ENCODE data around the gene CHPT1. TPM values are rescaled to one million over a fixed set of nuclear protein-coding genes. Genes with fewer than 3 reads are reported as not detected.
A peak's percentile ranks its signal among the peaks of the same experiment; 100 is the strongest.

The CHPT1 gene
- 132 TPM for total RNA-seq
- long read RNA-seq, transcript CHPT1-201 (9 exons, 1,585 nt) = major isoform, 309 of 417 reads
- long read RNA-seq, transcript CHPT1-205 (8 exons, 2,001 nt) = minor isoform, 34 of 417 reads
- long read RNA-seq, partial matches to known transcripts = 7 of 417 reads
- long read RNA-seq, other reads (novel, unspliced or antisense) = 67 of 417 reads

GRCh38 chr12:101697197-101697929 lies at the start of gene CHPT1:
CHPT1 (plus strand) TSS chr12:101697640; CDS start chr12:101697862, 222 bp downstream.
- Histone ChIP-seq H3K27ac (replicated peaks) (peak within 1 kb of the TSS; percentile 99), H3K4me1 (peaks cover 67% of the 10 kb centered on the region), H3K36me3 (no peaks in the 10 kb centered on the region), H3K9me3 (replicated peaks) (no peaks in the 10 kb centered on the region), H3K27me3 (ENCODE audit: low read depth) (no peaks in the 10 kb centered on the region), H3K4me3 (peak within 1 kb of the TSS; percentile 89)
- DNase-seq = peak; percentile 84
- intact Hi-C loops (cut with micrococcal nuclease) = no loop called here
- no peak for TF ChIP-seq CTCF (IDR thresholded peaks at IDR 0.05; ENCODE audit: borderline replicate concordance)

- Histone ChIP-seq H3K4me1 (no peaks in the 10 kb centered on the region), H3K27me3 (ENCODE audit: low read depth) (peaks cover 22% of the 10 kb centered on the region), H3K36me3 (no peaks in the 10 kb centered on the region), H3K4me3 (no peak overlapping the region), H3K9me3 (replicated peaks) (no peaks in the 10 kb centered on the region), H3K27ac (replicated peaks) (no peak overlapping the region)
- no peak for TF ChIP-seq CTCF (IDR thresholded peaks at IDR 0.05; ENCODE audit: borderline replicate concordance)
- intact Hi-C loops (cut with micrococcal nuclease) = no loop called here
- DNase-seq = no peak
Observed at GRCh38 chr12:101647711-101648110, 49.7 kb upstream of the CHPT1 start.

GRCh38 chr12:101648195-101648594 lies 49.2 kb upstream of the CHPT1 start:
- no peaks in the 10 kb centered on the region for H3K36me3 ChIP-seq
- no peaks in the 10 kb centered on the region for H3K4me1 ChIP-seq
- intact Hi-C loops (cut with micrococcal nuclease) = no loop called here
- TF ChIP-seq CTCF (IDR thresholded peaks at IDR 0.05; ENCODE audit: borderline replicate concordance) = no peak
- no peaks in the 10 kb centered on the region for H3K9me3 ChIP-seq (replicated peaks)
- no peak for DNase-seq
- H3K27ac ChIP-seq (replicated peaks) = no peak overlapping the region
- no peak overlapping the region for H3K4me3 ChIP-seq
- peaks cover 18% of the 10 kb centered on the region for H3K27me3 ChIP-seq (ENCODE audit: low read depth)

GRCh38 chr12:101650346-101651117 lies 46.9 kb upstream of the CHPT1 start:
- H3K4me1 ChIP-seq = no peaks in the 10 kb centered on the region
- no peak for DNase-seq
- no peaks in the 10 kb centered on the region for H3K36me3 ChIP-seq
- intact Hi-C loops (cut with micrococcal nuclease) = no loop called here
- no peak for TF ChIP-seq CTCF (IDR thresholded peaks at IDR 0.05; ENCODE audit: borderline replicate concordance)
- no peak overlapping the region for H3K4me3 ChIP-seq
- no peaks in the 10 kb centered on the region for H3K9me3 ChIP-seq (replicated peaks)
- no peak overlapping the region for H3K27ac ChIP-seq (replicated peaks)
- H3K27me3 ChIP-seq (ENCODE audit: low read depth) = peaks cover 13% of the 10 kb centered on the region

- DNase-seq = no peak
- TF ChIP-seq CTCF (IDR thresholded peaks at IDR 0.05; ENCODE audit: borderline replicate concordance) = no peak
- H3K4me1 ChIP-seq = no peaks in the 10 kb centered on the region
- H3K4me3 ChIP-seq = no peak overlapping the region
- H3K27me3 ChIP-seq (ENCODE audit: low read depth) = peaks cover 13% of the 10 kb centered on the region
- no peak overlapping the region for H3K27ac ChIP-seq (replicated peaks)
- intact Hi-C loops (cut with micrococcal nuclease) = no loop called here
- no peaks in the 10 kb centered on the region for H3K36me3 ChIP-seq
- H3K9me3 ChIP-seq (replicated peaks) = no peaks in the 10 kb centered on the region
Observed at GRCh38 chr12:101653030-101653429, 44.4 kb upstream of the CHPT1 start.

Measured in left ventricle myocardium inferior (tissue), 1 donor.